Uterus (tissue), 2 donors: ENCODE data around the gene TTC23.

Experiments used
- CTCF ChIP-seq, 4 experiments: fragments of 200-600 bp in 2 of 4; fragments of 450-650 bp in 2 of 4; sonication (generic) in 2 of 4; IDR thresholded peaks; one replicate each; pipeline ENCODE4 v1.5.1; 2016 to 2019; ENCODE audit warnings: antibody characterized with exemption in 4 of 4, mild to moderate bottlenecking in 2 of 4, moderate library complexity in 1 of 4
- POLR2A ChIP-seq, 2 donors: fragments of 450-650 bp; IDR thresholded peaks; one replicate each; pipeline ENCODE4 v1.6.1; 2016; ENCODE audit warnings: antibody characterized with exemption in 2 of 2, mild to moderate bottlenecking in 1 of 2, moderate library complexity in 1 of 2

GRCh38 chr15:99291643-99292042 lies 42.3 kb upstream of the TTC23 start:
- TF ChIP-seq CTCF (IDR thresholded peaks at IDR 0.05) (no peak), POLR2A (IDR thresholded peaks at IDR 0.05) (no peak)
